SK-N-SH (cell line): ENCODE measurements around the gene POU6F1. TPM values are rescaled to one million over a fixed set of nuclear protein-coding genes. Genes with fewer than 3 reads are reported as not detected.
A peak's percentile ranks its signal among the peaks of the same experiment; 100 is the strongest.

ENCODE experiments used
- CTCF ChIA-PET: fragments of 300-600, 350-600 bp; formaldehyde crosslinking; extraction: SDS; loops from one replicate; lab custom pipeline; 2021; lab: Yijun Ruan, JAX
- POLR2A ChIA-PET: fragments of 350-600 bp; sonication (Branson Sonifier 250); formaldehyde crosslinking; extraction: SDS; loops from one replicate; lab custom pipeline; 2020; ENCODE audit warnings: antibody characterized with exemption, inconsistent platforms; lab: Yijun Ruan, JAX
- DNase-seq: peaks from one replicate; pipeline ENCODE4 v3.0.0; 2012
- H2AFZ ChIP-seq: fragments of 200-600 bp; sonication (generic); 2 replicates; pipeline ENCODE4 v1.8.1; 2016; ENCODE audit warnings: antibody characterized with exemption, mild to moderate bottlenecking, low read depth
- H3F3A ChIP-seq: fragments of 200-600 bp; sonication (generic); replicated peaks from 2 replicates; pipeline ENCODE3; 2016; ENCODE audit warnings: antibody characterized with exemption, mild to moderate bottlenecking; ENCODE audit not compliant: insufficient read depth
- H3K27ac ChIP-seq, 2 experiments: fragments of 200-500 bp in 1 of 2; fragments of 200-600 bp in 1 of 2; sonication (Bioruptor generic) in 1 of 2; sonication (generic), shearing (Covaris generic) in 1 of 2; 2 replicates each; pipeline versions ENCODE4 v1.5.1 to v1.6.1; 2014 to 2016; ENCODE audit warnings: low read depth in 2 of 2, inconsistent platforms in 1 of 2, low read length in 1 of 2, mild to moderate bottlenecking in 1 of 2, mixed read lengths in 1 of 2
- H3K27me3 ChIP-seq: fragments of 200-600 bp; sonication (generic), shearing (Covaris generic); 2 replicates; pipeline ENCODE4 v1.6.1; 2016; ENCODE audit warnings: mixed run types; ENCODE audit not compliant: insufficient read depth
- H3K36me3 ChIP-seq, 2 experiments: fragments of 200-500 bp in 1 of 2; fragments of 200-600 bp in 1 of 2; sonication (Bioruptor generic) in 1 of 2; sonication (generic) in 1 of 2; replicated peaks in 1 of 2; 2 replicates each; pipeline versions ENCODE3 to v1.5.1; 2014 to 2016; ENCODE audit warnings: low read length in 1 of 2, mild to moderate bottlenecking in 1 of 2; ENCODE audit not compliant: insufficient read depth in 2 of 2, control insufficient read depth in 1 of 2
- H3K4me1 ChIP-seq, 2 experiments: fragments of 200-500 bp in 1 of 2; fragments of 200-600 bp in 1 of 2; sonication (Bioruptor generic) in 1 of 2; sonication (generic), shearing (Covaris generic) in 1 of 2; 2 replicates each; pipeline versions ENCODE4 v1.5.1 to v1.6.1; 2014 to 2016; ENCODE audit warnings: low read depth in 1 of 2, low read length in 1 of 2, mixed run types in 1 of 2; ENCODE audit not compliant: insufficient read depth in 2 of 2, control insufficient read depth in 1 of 2
- H3K4me2 ChIP-seq: fragments of 200-600 bp; sonication (generic), shearing (Covaris generic); 2 replicates; pipeline ENCODE4 v1.6.1; 2017; ENCODE audit warnings: mixed run types
- H3K4me3 ChIP-seq, 2 experiments: fragments of 200-500 bp in 1 of 2; fragments of 200-600 bp in 1 of 2; sonication (Bioruptor generic) in 1 of 2; sonication (generic), shearing (Covaris generic) in 1 of 2; 2 replicates each; pipeline versions ENCODE4 v1.5.1 to v1.8.1; 2014 to 2016; ENCODE audit warnings: low read depth in 2 of 2, inconsistent platforms in 1 of 2, low read length in 1 of 2, mild to moderate bottlenecking in 1 of 2, mixed read lengths in 1 of 2, moderate library complexity in 1 of 2
- H3K79me2 ChIP-seq: fragments of 200-600 bp; sonication (generic); 2 replicates; pipeline ENCODE4 v1.8.1; 2017; ENCODE audit warnings: mild to moderate bottlenecking; ENCODE audit not compliant: insufficient read depth
- H3K9ac ChIP-seq: fragments of 200-600 bp; sonication (generic); 2 replicates; pipeline ENCODE4 v1.6.1; 2017; ENCODE audit warnings: mixed run types
- H3K9me2 ChIP-seq: fragments of 200-600 bp; sonication (generic); 2 replicates; pipeline ENCODE4 v1.6.1; 2017; ENCODE audit warnings: mixed run types
- H3K9me3 ChIP-seq: fragments of 200-600 bp; sonication (generic); 2 replicates; pipeline ENCODE4 v1.6.1; 2017; ENCODE audit warnings: mixed run types, mild to moderate bottlenecking, moderate library complexity
- H4K20me1 ChIP-seq: fragments of 200-600 bp; sonication (generic); 2 replicates; pipeline ENCODE4 v1.6.1; 2017; ENCODE audit warnings: mild to moderate bottlenecking, mixed run types; ENCODE audit not compliant: insufficient read depth
- CHD2 ChIP-seq: fragments of 150-350 bp; IDR thresholded peaks from 2 replicates; pipeline ENCODE4 v1.6.1; 2018; ENCODE audit warnings: low read length; ENCODE audit not compliant: partially characterized antibody
- CTCF ChIP-seq: fragments of 200-600 bp; sonication (generic); IDR thresholded peaks from 2 replicates; pipeline ENCODE4 v1.6.1; 2017; ENCODE audit warnings: antibody characterized with exemption, mild to moderate bottlenecking, moderate library complexity
- ELF1 ChIP-seq: IDR thresholded peaks from 2 replicates; pipeline ENCODE4 v1.4.0; 2012
- FOSL2 ChIP-seq: IDR thresholded peaks from 2 replicates; pipeline ENCODE4 v1.4.0; 2012; ENCODE audit warnings: low read depth, mild to moderate bottlenecking, moderate library complexity, borderline replicate concordance
- IRF3 ChIP-seq: fragments of 150-350 bp; IDR thresholded peaks from 2 replicates; pipeline ENCODE4 v1.6.1; 2016; ENCODE audit warnings: mild to moderate bottlenecking, low read depth, low read length
- MXI1 ChIP-seq: IDR thresholded peaks from 2 replicates; pipeline ENCODE4 v1.6.1; 2012; ENCODE audit warnings: mild to moderate bottlenecking, low read depth, low read length, improper control_type of control experiment
- NFIC ChIP-seq: IDR thresholded peaks from 2 replicates; pipeline ENCODE4 v1.4.0; 2012; ENCODE audit warnings: borderline replicate concordance
- POLR2AphosphoS5 ChIP-seq: IDR thresholded peaks from 2 replicates; pipeline ENCODE4 v1.6.1; 2012; ENCODE audit warnings: low read depth, low read length
- RAD21 ChIP-seq: IDR thresholded peaks from 2 replicates; pipeline ENCODE4 v1.6.1; 2012; ENCODE audit warnings: mild to moderate bottlenecking, low read length
- RCOR1 ChIP-seq: fragments of 150-350 bp; IDR thresholded peaks from 2 replicates; pipeline ENCODE4 v1.6.1; 2017; ENCODE audit warnings: antibody characterized with exemption, low read length
- TCF12 ChIP-seq: IDR thresholded peaks from 2 replicates; pipeline ENCODE4 v1.4.0; 2012
- TEAD4 ChIP-seq: IDR thresholded peaks from 2 replicates; pipeline ENCODE4 v1.4.0; 2012; ENCODE audit warnings: mild to moderate bottlenecking, borderline replicate concordance; ENCODE audit not compliant: insufficient read depth
- USF1 ChIP-seq: IDR thresholded peaks from 2 replicates; pipeline ENCODE4 v1.4.0; 2012; ENCODE audit warnings: low read depth, borderline replicate concordance
- USF2 ChIP-seq: fragments of 150-350 bp; IDR thresholded peaks from 2 replicates; pipeline ENCODE4 v1.6.1; 2017; ENCODE audit warnings: antibody characterized with exemption, low read length, low read depth, borderline replicate concordance
- YY1 ChIP-seq: IDR thresholded peaks from 2 replicates; pipeline ENCODE4 v1.4.0; 2012; ENCODE audit warnings: low read depth, mild to moderate bottlenecking
- ZBTB33 ChIP-seq: IDR thresholded peaks from 2 replicates; pipeline ENCODE4 v1.4.0; 2012; ENCODE audit warnings: low read depth, borderline replicate concordance
- WGBS: methylation state at CpG from one replicate; pipeline ENCODE4 v1.1.6; 2017; ENCODE audit warnings: low lambda C conversion rate; 5-methylcytosine and 5-hydroxymethylcytosine counted together
- polyA plus RNA-seq, 3 experiments: library from polyadenylated mRNA; depleted of rRNA; stranded (reverse); fragments of >200 nt; gene quantifications; 2 replicates each; pipeline ENCODE4 v1.2.3, GENCODE V29; 2012

The POU6F1 gene
- polyA plus RNA-seq, 1 of the 3 experiments (the other 2 are of a cell fraction), result 1.9 TPM

GRCh38 chr12:51187370-51187987 is 30.4 kb downstream of the POU6F1 start:
- ChIA-PET CTCF (interaction anchor here (1.0 to 1.8 kb wide), 2 partner anchors 10 to 28 kb away, joined by 3 to 7 read pairs; no protein-coding TSS in a partner anchor), POLR2A (interaction anchor here (0.5 kb wide), 1 partner anchor 14 kb away, joined by 3 read pairs; no protein-coding TSS in a partner anchor)
- peak; percentile 6 for DNase-seq
- H2AFZ ChIP-seq, result no peak overlapping the region
- H3K9me3 ChIP-seq, result no peaks in the 10 kb centered on the region
- H3K79me2 ChIP-seq, result no peaks in the 10 kb centered on the region
- no peak overlapping the region for H3K27ac ChIP-seq
- no peak overlapping the region for H3K4me2 ChIP-seq
- no peaks in the 10 kb centered on the region for H3K27me3 ChIP-seq
- WGBS, result 76% methylated on average over 4 of the region's 5 CpGs
- H4K20me1 ChIP-seq, result no peaks in the 10 kb centered on the region
- TF ChIP-seq FOSL2 (no peak), CHD2 (no peak), YY1 (no peak), USF2 (no peak), CTCF (no peak), TEAD4 (no peak)
- TF ChIP-seq, all 33 proteins: peak for 0
- no peaks in the 10 kb centered on the region for H3K9me2 ChIP-seq
- no peaks in the 10 kb centered on the region for H3K36me3 ChIP-seq
- H3K4me1 ChIP-seq, result peaks cover 0 to 7% of the 10 kb centered on the region in 2 experiments; a peak in 1 of 4 replicates
- H3F3A ChIP-seq, result no peaks in the 10 kb centered on the region
- no peak overlapping the region for H3K9ac ChIP-seq
- H3K4me3 ChIP-seq, result no peak overlapping the region

GRCh38 chr12:51186465-51187085 is 31.3 kb downstream of the POU6F1 start:
- WGBS, result 73% methylated on average over 3 of the region's 3 CpGs
- no peaks in the 10 kb centered on the region for H3K9me2 ChIP-seq
- peak; percentile 9 for DNase-seq
- H3K36me3 ChIP-seq, result no peaks in the 10 kb centered on the region
- H3K4me1 ChIP-seq, result peaks cover 0 to 7% of the 10 kb centered on the region in 2 experiments; a peak in 1 of 4 replicates
- no peak overlapping the region for H3K27ac ChIP-seq
- no peaks in the 10 kb centered on the region for H4K20me1 ChIP-seq
- H3F3A ChIP-seq, result no peaks in the 10 kb centered on the region
- H3K79me2 ChIP-seq, result no peaks in the 10 kb centered on the region
- H3K9me3 ChIP-seq, result no peaks in the 10 kb centered on the region
- no peak overlapping the region for H3K4me2 ChIP-seq
- 0 out of 2 replicates have a peak overlapping the region, but pooled peaks have one; percentile 18 for H2AFZ ChIP-seq
- no peak overlapping the region for H3K9ac ChIP-seq
- CTCF ChIA-PET, result interaction anchor here (1.0 to 1.8 kb wide), 3 partner anchors 9 to 32 kb away, joined by 3 to 7 read pairs (median 4); partner anchors contain the start of gene POU6F1
- no peak overlapping the region for H3K4me3 ChIP-seq
- POLR2A ChIA-PET, result no interaction called here
- no peaks in the 10 kb centered on the region for H3K27me3 ChIP-seq
- no peak for TF ChIP-seq MXI1
- no peak for TF ChIP-seq RAD21
- no peak for TF ChIP-seq ELF1
- TF ChIP-seq CTCF, result no peak
- no peak for TF ChIP-seq IRF3
- no peak for TF ChIP-seq RCOR1
- no peak for TF ChIP-seq NFIC
- TF ChIP-seq TEAD4, result no peak
- no peak for TF ChIP-seq USF1
- no peak for TF ChIP-seq POLR2AphosphoS5
- TF ChIP-seq TCF12, result no peak
- no peak for TF ChIP-seq ZBTB33
